K562 (cell line): Measurements from ENCODE around the gene MRPL55. TPM values are rescaled to one million over a fixed set of nuclear protein-coding genes. Genes with fewer than 3 reads are reported as not detected.

Experiments
- POLR2AphosphoS2 ChIP-seq: IDR thresholded peaks from 2 replicates; pipeline ENCODE4 v1.6.1; 2012; ENCODE audit warnings: low read length, improper control_type of control experiment
- RFX5 ChIP-seq: IDR thresholded peaks from 2 replicates; pipeline ENCODE4 v1.6.1; 2011; ENCODE audit warnings: low read depth, mild to moderate bottlenecking, improper control_type of control experiment, low read length
- SNRNP70 ChIP-seq: fragments of 200-400 bp; formaldehyde crosslinking; optimal IDR thresholded peaks from 2 replicates; pipeline ENCODE3; 2017; ENCODE audit warnings: low read depth, low read length
- ZNF785 ChIP-seq: fragments of 250-450 bp; sonication (Bioruptor Pico); IDR thresholded peaks from 2 replicates; pipeline ENCODE4 v1.4.0; 2020; ENCODE audit warnings: mild to moderate bottlenecking
- polyA plus RNA-seq, 8 experiments: library from polyadenylated mRNA; depleted of rRNA in 4 of 8; stranded (reverse) in 5 of 8; unstranded in 3 of 8; fragments of >200 nt; fragmentation: Nextera tagmentation in 2 of 8; fragmentation: Illumina TruSeq in 1 of 8; extraction: Ambion mirVana in 2 of 8; extraction: Trizol in 1 of 8; gene quantifications; 2 replicates each; pipeline versions ENCODE4 v1.2.1 to v1.2.3, GENCODE V29; 2011 to 2014; ENCODE audit warnings: inconsistent platforms in 1 of 8, missing spikeins in 1 of 8
- total RNA-seq, 7 experiments: library from RNA; depleted of rRNA in 6 of 7; stranded (reverse); fragments of >200 nt in 6 of 7; fragmentation: Illumina TruSeq in 2 of 7; extraction: Trizol in 2 of 7; gene quantifications; 2 replicates each; pipeline versions ENCODE4 v1.2.1 to v1.2.3, GENCODE V29; 2011 to 2021; ENCODE audit warnings: low replicate concordance in 1 of 7
- TF ChIP-seq, protein P1 (sequence below): sonication (generic); formaldehyde crosslinking; IDR thresholded peaks from 2 replicates; pipeline ENCODE4 v1.8.1; 2023; ENCODE audit warnings: mild to moderate bottlenecking, missing genetic modification reagents
- TF ChIP-seq, protein P2 (sequence below): fragments of 250-450 bp; sonication (Bioruptor Pico); IDR thresholded peaks from 2 replicates; pipeline ENCODE4 v1.4.0; 2020; ENCODE audit warnings: mild to moderate bottlenecking, moderate library complexity

Gene MRPL55
- total and polyA plus RNA-seq, 9 of the 15 experiments (the other 6 are each of a cell fraction or from before 2014, with no cell fraction given), result 34.9 to 228 (median 81.0) TPM

DNA sequence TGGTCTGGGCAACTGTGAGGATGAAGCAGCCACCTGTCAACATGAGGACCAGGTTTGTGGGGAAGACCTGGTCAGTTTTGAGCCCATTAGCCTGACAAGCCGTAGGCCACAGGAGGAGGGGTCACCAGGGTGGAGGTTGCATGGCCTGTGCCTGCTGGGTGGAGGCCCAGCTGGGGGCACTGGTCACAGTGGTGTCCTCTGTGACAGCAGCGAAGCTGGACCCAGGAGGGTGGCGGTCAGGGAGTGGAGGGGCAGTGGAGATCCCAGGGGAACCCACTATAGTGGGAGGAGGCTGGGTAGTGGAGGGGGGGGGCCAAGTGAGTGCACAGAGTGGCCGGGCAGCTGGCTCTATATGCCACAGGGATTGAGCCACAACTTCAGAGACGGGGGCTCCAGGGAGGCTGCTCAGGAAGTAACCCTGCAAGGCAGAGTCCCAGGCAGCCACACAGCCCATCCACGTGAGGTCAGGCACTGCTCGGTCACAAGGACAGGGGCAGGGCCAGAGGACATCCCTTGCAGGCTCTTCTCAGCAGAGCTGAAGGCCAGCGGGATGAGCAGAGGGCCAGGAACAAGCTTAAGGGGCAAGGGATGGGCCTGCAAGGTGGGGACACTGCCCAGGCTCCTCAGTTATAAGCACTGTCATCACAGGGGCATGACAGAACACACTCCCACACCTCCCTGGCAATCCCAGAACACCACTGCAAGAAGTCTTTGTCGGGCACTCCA, 3.7 kb downstream of the MRPL55 start (continued):
- TF ChIP-seq, protein P1, sequence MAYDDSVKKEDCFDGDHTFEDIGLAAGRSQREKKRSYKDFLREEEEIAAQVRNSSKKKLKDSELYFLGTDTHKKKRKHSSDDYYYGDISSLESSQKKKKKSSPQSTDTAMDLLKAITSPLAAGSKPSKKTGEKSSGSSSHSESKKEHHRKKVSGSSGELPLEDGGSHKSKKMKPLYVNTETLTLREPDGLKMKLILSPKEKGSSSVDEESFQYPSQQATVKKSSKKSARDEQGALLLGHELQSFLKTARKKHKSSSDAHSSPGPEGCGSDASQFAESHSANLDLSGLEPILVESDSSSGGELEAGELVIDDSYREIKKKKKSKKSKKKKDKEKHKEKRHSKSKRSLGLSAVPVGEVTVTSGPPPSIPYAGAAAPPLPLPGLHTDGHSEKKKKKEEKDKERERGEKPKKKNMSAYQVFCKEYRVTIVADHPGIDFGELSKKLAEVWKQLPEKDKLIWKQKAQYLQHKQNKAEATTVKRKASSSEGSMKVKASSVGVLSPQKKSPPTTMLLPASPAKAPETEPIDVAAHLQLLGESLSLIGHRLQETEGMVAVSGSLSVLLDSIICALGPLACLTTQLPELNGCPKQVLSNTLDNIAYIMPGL, result no peak
- TF ChIP-seq RFX5 (no peak), ZNF785 (CRISPR knock-in tag) (no peak), SNRNP70 (no peak), POLR2AphosphoS2 (0 out of 2 replicates have a peak, but pooled peaks have one; percentile 28)
- TF ChIP-seq, protein P2, sequence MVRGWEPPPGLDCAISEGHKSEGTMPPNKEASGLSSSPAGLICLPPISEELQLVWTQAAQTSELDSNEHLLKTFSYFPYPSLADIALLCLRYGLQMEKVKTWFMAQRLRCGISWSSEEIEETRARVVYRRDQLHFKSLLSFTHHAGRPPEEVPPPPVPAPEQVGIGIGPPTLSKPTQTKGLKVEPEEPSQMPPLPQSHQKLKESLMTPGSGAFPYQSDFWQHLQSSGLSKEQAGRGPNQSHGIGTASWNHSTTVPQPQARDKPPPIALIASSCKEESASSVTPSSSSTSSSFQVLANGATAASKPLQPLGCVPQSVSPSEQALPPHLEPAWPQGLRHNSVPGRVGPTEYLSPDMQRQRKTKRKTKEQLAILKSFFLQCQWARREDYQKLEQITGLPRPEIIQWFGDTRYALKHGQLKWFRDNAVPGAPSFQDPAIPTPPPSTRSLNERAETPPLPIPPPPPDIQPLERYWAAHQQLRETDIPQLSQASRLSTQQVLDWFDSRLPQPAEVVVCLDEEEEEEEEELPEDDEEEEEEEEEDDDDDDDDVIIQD (CRISPR knock-in tag), result no peak
